Activated T-cell treated with anti-CD3 and anti-CD28 coated beads, Interleukin-2, amount 50 U/mL, for 48 hours (primary cell): ENCODE results near the gene DNAH12.
"Not testable (repeated sequence)": the region's sequence is repeated elsewhere in the genome, so short reads cannot be mapped to it uniquely, and the experiment has no call there.

ENCODE experiments used
- DNase-seq, 2 experiments: peaks; one replicate each; pipeline ENCODE4 v3.0.0-alpha.2; 2020

The DNAH12 gene

DNA sequence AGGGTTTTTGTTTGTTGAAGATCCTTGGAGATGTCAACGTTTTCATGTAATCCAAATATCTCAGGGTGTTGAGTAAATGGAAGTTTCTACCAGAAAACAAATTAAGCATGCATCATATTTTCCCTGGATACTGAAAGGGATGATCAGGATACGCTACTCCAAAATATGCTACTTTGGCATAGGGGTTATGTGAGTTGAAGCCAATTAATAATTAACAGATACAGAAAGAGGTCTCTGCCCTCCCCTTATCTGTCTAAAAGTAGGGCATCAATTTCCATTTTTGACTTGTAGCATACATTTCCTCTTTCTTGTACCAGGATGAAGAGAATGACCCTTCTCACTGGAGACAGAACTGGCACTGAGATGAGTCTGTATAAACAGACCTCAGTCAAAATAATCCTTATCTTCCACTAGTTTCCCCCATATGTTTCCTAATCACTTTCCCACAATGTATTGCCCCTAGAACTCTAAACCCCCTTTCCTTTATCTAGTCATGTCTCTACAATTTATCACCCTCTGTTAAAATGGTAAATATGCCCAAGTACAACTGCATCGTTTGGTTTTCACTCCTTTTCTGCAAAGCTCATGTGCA is 234.3 kb downstream of the DNAH12 start:
- no peak for DNase-seq

- DNase-seq: not testable (repeated sequence)
Measured at GRCh38 chr3:57303520-57303919, 240.6 kb downstream of the DNAH12 start.

DNA sequence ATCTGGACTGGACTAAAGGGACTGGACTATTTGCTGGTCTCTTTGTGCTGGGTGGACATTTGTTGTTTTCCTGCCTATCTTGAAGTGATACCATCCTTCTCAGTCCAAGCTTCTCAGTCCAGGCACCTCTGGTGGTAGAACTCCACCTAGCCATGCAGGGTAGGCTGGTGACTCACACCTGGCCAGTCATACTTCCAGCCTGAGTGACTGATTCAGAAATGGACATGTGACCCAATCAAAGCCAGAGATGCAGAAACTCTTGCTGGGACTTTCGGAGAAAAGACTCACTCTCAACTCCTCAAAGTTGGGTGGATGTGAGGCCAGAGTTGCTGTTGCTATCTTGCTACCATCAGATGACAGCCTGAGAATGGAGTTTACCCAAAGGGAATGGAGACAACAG is 246.1 kb downstream of the DNAH12 start:
- DNase-seq: peak; percentile 21 to 25

GRCh38 chr3:57292897-57293526 is 251.1 kb downstream of the DNAH12 start:
- no peak for DNase-seq

DNA sequence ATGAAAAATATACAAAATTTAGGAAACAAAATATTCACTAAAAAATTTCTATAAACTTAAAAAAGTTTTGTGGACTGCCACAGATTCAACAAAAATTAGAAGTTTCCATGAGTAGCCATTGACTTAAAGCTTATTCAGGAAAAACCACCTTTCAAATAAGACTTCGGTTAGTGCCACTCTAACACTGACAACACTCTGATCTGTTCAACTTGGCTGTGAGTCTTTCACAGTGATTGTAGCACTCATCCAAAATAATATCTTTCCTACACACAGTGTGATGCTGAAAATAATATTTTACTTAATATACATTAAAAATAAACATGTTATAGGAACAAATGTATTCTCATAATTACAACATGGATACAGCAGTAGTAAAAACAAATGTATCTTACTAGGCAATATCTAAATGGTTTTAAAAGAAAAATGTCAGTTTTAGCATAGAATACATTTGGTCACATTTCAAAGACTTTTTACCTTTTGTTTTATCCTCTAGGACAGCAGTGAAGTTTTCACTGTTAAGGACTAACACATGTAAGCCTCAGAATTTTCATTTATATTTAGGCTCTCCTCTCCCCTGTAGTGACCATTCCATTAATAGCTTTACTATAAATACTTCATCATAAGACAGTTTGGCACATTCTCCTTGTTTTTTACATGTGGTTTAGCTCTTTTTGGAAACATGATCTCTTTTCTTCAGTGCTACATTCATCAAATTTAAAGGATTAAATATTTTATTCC is 251.8 kb downstream of the DNAH12 start, which contains the start of gene ASB14:
Gene ASB14 (minus strand): TSS at position 527 of the 738 bp plus-strand sequence. CDS start 652 bp downstream, outside the sequence.
- no peak for DNase-seq

GRCh38 chr3:57288403-57288802 is 255.7 kb downstream of the DNAH12 start:
- no peak for DNase-seq

GRCh38 chr3:57287205-57287604 is 256.9 kb downstream of the DNAH12 start:
- no peak for DNase-seq

- no peak for DNase-seq
Measured at GRCh38 chr3:57283334-57283733, 260.8 kb downstream of the DNAH12 start.

- no peak for DNase-seq
Measured at GRCh38 chr3:57281715-57282114, 262.4 kb downstream of the DNAH12 start.

DNA sequence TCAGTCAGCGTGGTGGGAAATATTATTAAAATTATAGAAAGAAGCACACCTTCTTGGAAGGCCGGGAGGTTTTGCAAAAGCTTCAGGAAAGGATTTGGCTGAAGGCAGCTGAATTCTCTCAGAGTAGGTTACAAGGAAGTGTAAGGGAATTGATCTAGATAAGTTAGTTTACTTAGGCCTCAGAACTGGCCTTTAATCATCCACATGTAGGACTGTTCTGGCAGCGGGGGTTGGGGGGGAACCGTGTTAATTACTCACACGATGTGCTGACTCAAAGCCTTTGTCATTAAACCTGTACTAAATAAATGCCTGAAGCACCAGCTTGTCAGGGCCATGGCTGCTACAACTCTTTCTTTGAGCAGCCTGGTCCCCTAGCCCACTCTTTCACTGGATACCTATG is 264.5 kb downstream of the DNAH12 start:
- DNase-seq: no peak

DNA sequence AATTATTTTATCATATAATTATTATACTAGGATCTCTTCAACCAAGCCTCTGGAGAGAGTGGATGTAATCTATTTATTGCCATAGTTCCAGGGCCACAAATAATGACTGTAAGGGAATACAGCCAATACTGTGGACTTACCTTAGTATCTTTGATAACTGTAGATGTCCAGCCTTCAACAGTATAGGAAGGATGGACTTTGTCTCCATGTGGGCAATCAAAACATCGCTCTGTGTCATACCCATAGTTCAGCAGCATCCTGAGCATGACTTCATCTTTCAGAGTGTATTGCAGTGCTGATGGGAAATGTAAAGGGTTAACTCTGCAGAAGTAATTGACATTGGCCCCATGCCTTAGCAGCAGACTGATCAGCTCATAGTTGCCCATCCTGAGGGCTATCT is 265.9 kb downstream of the DNAH12 start:
- DNase-seq: no peak

DNA sequence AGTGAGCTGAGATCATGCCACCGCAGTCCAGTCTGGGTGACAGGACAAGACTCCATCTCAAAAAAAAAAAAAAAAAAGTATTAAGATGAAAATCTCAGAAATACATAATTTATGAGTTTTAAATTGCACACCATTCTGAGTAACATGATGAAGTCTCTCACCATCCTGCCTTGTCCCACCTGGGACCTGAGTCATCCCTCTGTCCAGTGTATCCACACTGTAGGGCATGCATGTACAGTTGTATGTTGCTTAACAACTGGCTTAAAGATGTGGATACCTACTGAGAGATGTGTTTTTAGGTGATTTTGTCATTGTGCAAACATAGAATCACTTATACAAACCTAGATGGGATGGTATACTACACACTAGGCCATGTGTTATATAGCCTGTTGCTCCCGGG is 268.8 kb downstream of the DNAH12 start:
- no peak for DNase-seq

- no peak for DNase-seq
Measured at GRCh38 chr3:57274845-57275244, 269.3 kb downstream of the DNAH12 start.

DNA sequence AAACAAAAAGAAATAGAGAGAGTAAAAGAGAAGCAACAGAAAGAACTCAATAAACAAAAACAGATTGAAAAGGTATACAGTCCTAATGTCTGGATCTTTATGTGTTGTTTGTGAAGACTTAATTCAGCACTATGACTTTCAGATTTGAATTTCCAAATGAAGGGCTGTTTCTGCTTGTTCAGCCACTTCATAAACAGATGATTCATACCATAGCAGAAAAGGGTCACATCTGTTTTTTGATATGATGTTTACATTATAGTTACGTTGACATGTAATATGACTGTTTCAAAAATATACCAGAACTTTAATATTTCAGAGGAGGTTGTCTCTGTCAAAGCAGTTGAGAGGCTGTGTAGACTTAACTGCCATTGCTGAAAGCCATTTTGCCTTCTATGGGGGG is 275.7 kb downstream of the DNAH12 start:
- no peak for DNase-seq

- DNase-seq: no peak
Measured at GRCh38 chr3:57261929-57262328, 282.2 kb downstream of the DNAH12 start.

- DNase-seq: no peak
Measured at GRCh38 chr3:57261119-57261518, 283.0 kb downstream of the DNAH12 start.

DNA sequence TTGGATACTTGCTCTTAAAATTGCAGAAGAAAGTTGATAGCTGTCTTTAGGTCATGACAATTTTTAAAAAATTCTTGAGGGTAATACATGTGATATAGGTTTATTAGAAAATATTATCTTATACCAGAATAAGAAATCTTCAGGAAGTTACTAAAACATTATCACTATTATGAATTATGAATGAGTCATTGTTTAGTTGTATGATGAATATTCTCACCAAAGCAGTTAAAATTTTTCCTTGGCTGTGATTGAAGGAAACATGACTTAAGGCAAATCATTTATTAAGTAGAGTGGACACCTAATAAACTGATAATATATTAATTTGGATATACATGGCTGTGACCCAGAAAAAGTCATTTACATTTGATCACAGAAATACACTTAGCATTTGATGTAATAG is 286.5 kb downstream of the DNAH12 start:
- no peak for DNase-seq

DNA sequence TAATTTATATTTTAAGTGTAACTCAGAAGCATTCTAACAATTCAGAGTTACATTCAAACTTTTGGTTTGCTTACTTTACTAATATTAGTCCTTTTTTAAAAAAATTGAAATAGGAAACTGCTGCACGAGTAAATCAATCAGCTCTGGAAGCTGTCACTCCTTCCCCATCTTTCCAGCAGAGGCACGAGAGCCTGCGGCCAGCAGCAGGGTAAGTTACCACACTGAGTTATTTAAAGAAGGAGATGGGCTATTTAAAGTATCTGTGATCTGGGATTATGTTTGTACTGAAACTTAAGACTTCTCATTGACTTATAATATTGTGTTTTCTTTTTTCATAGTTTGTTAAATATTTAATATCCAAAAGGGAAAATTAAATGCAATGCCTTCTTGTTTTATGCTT is 287.3 kb downstream of the DNAH12 start:
- DNase-seq: no peak

GRCh38 chr3:57252404-57252803 is 291.7 kb downstream of the DNAH12 start:
- DNase-seq: no peak

DNA sequence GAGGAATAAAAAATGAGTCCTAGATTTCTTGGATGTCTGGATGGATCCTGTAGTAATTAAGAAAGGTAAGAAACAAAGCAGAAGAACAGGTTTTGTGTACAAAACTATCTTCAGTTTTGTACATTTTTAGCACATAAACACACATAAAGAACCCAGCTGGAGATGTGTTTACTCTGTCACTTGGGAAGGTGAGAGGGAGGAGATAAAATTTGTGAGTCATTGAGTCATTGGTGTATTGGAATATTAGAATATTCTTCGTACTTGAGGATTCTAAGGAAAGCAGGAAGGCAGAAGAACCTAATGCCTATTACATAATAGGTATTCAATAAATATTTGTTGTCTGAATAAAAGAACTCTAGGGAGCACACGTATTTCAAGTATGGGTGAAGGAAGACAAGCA is 299.2 kb downstream of the DNAH12 start:
- no peak for DNase-seq
